HCT116 (cell line): ENCODE data around the gene GRAP. TPM values are rescaled to one million over a fixed set of nuclear protein-coding genes. Genes with fewer than 3 reads are reported as not detected.
"Not testable (repeated sequence)": the region's sequence is repeated elsewhere in the genome, so short reads cannot be mapped to it uniquely, and the experiment has no call there.

Experiments
- ATAC-seq: fragments of 200-7000 bp; cut with Tn5 transposase; 2 replicates; pipeline ENCODE4 v1.9.1; 2020; ENCODE audit warnings: mild to moderate bottlenecking, moderate library complexity
- Bru-seq: library from RNA; stranded (reverse); fragments of 400-500 nt; gene quantifications from one replicate; lab custom pipeline; 2021; lab: Mats Ljungman, UMichigan
- BruChase-seq, 2 experiments: library from RNA; stranded (reverse); fragments of 400-500 nt; gene quantifications; one replicate each; lab custom pipeline; 2021; lab: Mats Ljungman, UMichigan
- BruUV-seq: library from RNA; stranded (reverse); fragments of 400-500 nt; replicated peaks from 2 replicates; lab custom pipeline; 2021; lab: Mats Ljungman, UMichigan
- CTCF ChIA-PET: fragments of 300-600 bp; sonication (Branson Sonifier 250); formaldehyde crosslinking; loops from one replicate; lab custom pipeline; 2021; ENCODE audit warnings: antibody characterized with exemption; lab: Charles Lee
- POLR2A ChIA-PET: fragments of 300-600, 350-600 bp; sonication (Branson Sonifier 250); formaldehyde crosslinking; loops from one replicate; lab custom pipeline; 2021; ENCODE audit warnings: antibody characterized with exemption; lab: Charles Lee
- RAD21 ChIA-PET, 2 experiments: fragments of 300-600 bp; sonication (Branson Sonifier 250); formaldehyde crosslinking; loops; one replicate each; lab custom pipeline; 2023; ENCODE audit warnings: low total read pairs in 2 of 2; ENCODE audit not compliant: uncharacterized antibody in 2 of 2, unreplicated experiment in 2 of 2, low non-redundant PET in 1 of 2; lab: Charles Lee
- DNase-seq: peaks from one replicate; pipeline ENCODE4 v3.0.0-alpha.2; 2010; ENCODE audit warnings: low read depth, low spot score
- H2AFZ ChIP-seq: fragments of 200-600 bp; shearing (Covaris generic), sonication (generic); 2 replicates; pipeline ENCODE4 v1.6.1; 2017; ENCODE audit warnings: low read depth, mixed run types, mixed read lengths, antibody characterized with exemption, low read length; ENCODE audit not compliant: poor library complexity, severe bottlenecking
- H3K27ac ChIP-seq: 2 replicates; pipeline ENCODE4 v1.5.1; 2012; ENCODE audit warnings: low read depth, low read length
- H3K27me3 ChIP-seq: fragments of 200-600 bp; sonication (generic); 2 replicates; pipeline ENCODE4 v1.6.1; 2016; ENCODE audit warnings: mixed run types, low read length, mixed read lengths; ENCODE audit not compliant: insufficient read depth
- H3K36me3 ChIP-seq, 2 experiments: fragments of 200-500 bp in 1 of 2; fragments of 200-600 bp in 1 of 2; sonication (Bioruptor generic) in 1 of 2; sonication (generic) in 1 of 2; 2 replicates each; pipeline versions ENCODE4 v1.5.1 to v1.6.1; 2014 to 2016; ENCODE audit warnings: low read length in 2 of 2, inconsistent platforms in 1 of 2, mixed read lengths in 1 of 2, mixed run types in 1 of 2; ENCODE audit not compliant: insufficient read depth in 2 of 2, control insufficient read depth in 1 of 2
- H3K4me1 ChIP-seq, 2 experiments: fragments of 200-600 bp in 1 of 2; sonication (generic) in 1 of 2; 2 replicates each; pipeline versions ENCODE4 v1.5.1 to v1.6.1; 2012 to 2017; ENCODE audit warnings: low read length in 2 of 2, inconsistent platforms in 1 of 2, mild to moderate bottlenecking in 1 of 2, mixed read lengths in 1 of 2, mixed run types in 1 of 2, moderate library complexity in 1 of 2; ENCODE audit not compliant: insufficient read depth in 2 of 2, control insufficient read depth in 1 of 2
- H3K4me2 ChIP-seq: fragments of 200-600 bp; sonication (generic); 2 replicates; pipeline ENCODE4 v1.6.1; 2017; ENCODE audit warnings: mixed run types, low read length, mixed read lengths
- H3K4me3 ChIP-seq, 2 experiments: fragments of 200-600 bp in 1 of 2; sonication (generic) in 1 of 2; replicated peaks in 1 of 2; 2 replicates each; pipeline ENCODE4 v1.5.1; 2011 to 2016; ENCODE audit warnings: low read length in 2 of 2, control low read depth in 1 of 2, low read depth in 1 of 2, mild to moderate bottlenecking in 1 of 2, mixed read lengths in 1 of 2, mixed run types in 1 of 2
- H3K79me2 ChIP-seq: fragments of 200-600 bp; sonication (generic); 2 replicates; pipeline ENCODE4 v1.6.1; 2017; ENCODE audit warnings: mild to moderate bottlenecking, mixed run types, low read length, moderate library complexity, mixed read lengths; ENCODE audit not compliant: insufficient read depth
- H3K9ac ChIP-seq: fragments of 200-600 bp; sonication (generic); 2 replicates; pipeline ENCODE4 v1.6.1; 2016; ENCODE audit warnings: low read length, mixed read lengths
- H3K9me2 ChIP-seq: fragments of 200-600 bp; sonication (generic), shearing (Covaris generic); 2 replicates; pipeline ENCODE4 v1.6.1; 2017; ENCODE audit warnings: mixed run types, mild to moderate bottlenecking, moderate library complexity; ENCODE audit not compliant: insufficient read depth
- H3K9me3 ChIP-seq, 2 experiments: fragments of 200-500 bp in 1 of 2; fragments of 200-600 bp in 1 of 2; sonication (Bioruptor generic) in 1 of 2; sonication (generic) in 1 of 2; 2 replicates each; pipeline ENCODE4 v1.6.1; 2014 to 2017; ENCODE audit warnings: low read length in 2 of 2, mixed read lengths in 2 of 2, inconsistent platforms in 1 of 2, low read depth in 1 of 2, mild to moderate bottlenecking in 1 of 2, mixed run types in 1 of 2, moderate library complexity in 1 of 2; ENCODE audit not compliant: control insufficient read depth in 1 of 2, insufficient read depth in 1 of 2
- H4K20me1 ChIP-seq: fragments of 200-600 bp; sonication (generic), shearing (Covaris generic); 2 replicates; pipeline ENCODE4 v1.6.1; 2017; ENCODE audit warnings: mixed run types, mild to moderate bottlenecking, moderate library complexity; ENCODE audit not compliant: insufficient read depth
- intact Hi-C: fragments of 100-400 bp; cut with micrococcal nuclease; formaldehyde crosslinking; loops from 2 replicates; pipeline ENCODE4 v1.10.0; 2022
- long read RNA-seq: library from polyadenylated mRNA; unstranded; transcript quantifications from one replicate; pipeline ENCODE4 v2.0.0, GENCODE V29; 2021; ENCODE audit not compliant: unreplicated experiment
- polyA plus RNA-seq: library from polyadenylated mRNA; unstranded; fragments of >200 nt; gene quantifications from 2 replicates; pipeline ENCODE4 v1.2.1, GENCODE V29; 2012; ENCODE audit warnings: missing spikeins
- total RNA-seq: library from RNA; stranded (reverse); gene quantifications from one replicate; pipeline ENCODE4 v1.2.1, GENCODE V29; 2021; ENCODE audit not compliant: unreplicated experiment

The GRAP gene
- total RNA-seq: 0.27 TPM
- 0.02 and 0.10 TPM in 2 replicates for polyA plus RNA-seq
- percentile 11 among the genes with signal in this experiment for Bru-seq, nascent RNA
- percentile 14 among the genes with signal in this experiment for BruChase-seq, experiment 1, labeled RNA remaining after a 6-hour chase
- percentile 11 among the genes with signal in this experiment for BruChase-seq, experiment 2, labeled RNA remaining after a 2-hour chase
- long read RNA-seq: 0 reads

DNA sequence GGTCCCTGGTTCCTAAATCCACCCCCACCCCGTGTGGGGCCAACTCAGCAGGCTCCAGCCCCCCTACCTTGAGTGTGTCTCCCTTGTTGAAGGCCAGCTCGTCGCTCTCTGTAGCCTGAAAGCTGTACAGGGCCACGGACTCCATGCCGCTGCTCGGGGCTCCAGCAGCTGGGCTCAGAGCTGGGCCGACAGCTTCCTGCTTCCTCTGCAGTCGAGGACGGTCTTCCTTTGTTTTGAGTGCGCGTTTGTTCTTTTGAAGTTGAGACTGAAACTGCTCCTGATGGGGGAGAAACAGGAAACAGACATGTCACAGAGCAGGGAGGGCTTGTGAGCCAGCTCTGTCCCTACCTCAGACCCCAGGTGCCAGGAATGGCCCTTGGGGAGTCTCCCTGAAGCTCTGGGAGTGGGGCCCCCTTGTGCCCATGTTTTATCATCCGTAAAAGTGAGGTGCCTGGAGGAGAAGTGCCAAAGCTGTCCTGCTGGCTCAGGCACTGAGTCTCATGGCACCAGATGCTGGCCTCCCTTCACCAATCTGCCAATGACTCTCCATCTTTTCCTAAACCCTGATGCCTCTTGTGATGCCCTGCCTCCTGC is at the start of gene GRAP:
Gene GRAP, minus strand, starts transcription at position 176 of the 594 bp plus-strand sequence. Its CDS starts 31 bp downstream, at position 145.
- H3K27me3 ChIP-seq, RAD21 ChIA-PET, H3K9me3 ChIP-seq, ATAC-seq, H3K4me3 ChIP-seq, H4K20me1 ChIP-seq, CTCF ChIA-PET, DNase-seq, H3K4me1 ChIP-seq, intact Hi-C loops, H3K9ac ChIP-seq, H3K27ac ChIP-seq, H3K4me2 ChIP-seq, BruUV-seq, POLR2A ChIA-PET, H3K79me2 ChIP-seq, H2AFZ ChIP-seq, H3K36me3 ChIP-seq, H3K9me2 ChIP-seq: not testable (repeated sequence)

GRCh38 chr17:19093684-19094438 is 47.1 kb upstream of the GRAP start:
- H3K36me3 ChIP-seq, DNase-seq, H2AFZ ChIP-seq, H3K9ac ChIP-seq, H3K4me1 ChIP-seq, RAD21 ChIA-PET, H3K9me3 ChIP-seq, BruUV-seq, H3K4me3 ChIP-seq, H3K27me3 ChIP-seq, H3K27ac ChIP-seq, POLR2A ChIA-PET, H3K79me2 ChIP-seq, ATAC-seq, H3K9me2 ChIP-seq, CTCF ChIA-PET, H3K4me2 ChIP-seq, intact Hi-C loops, H4K20me1 ChIP-seq: not testable (repeated sequence)

DNA sequence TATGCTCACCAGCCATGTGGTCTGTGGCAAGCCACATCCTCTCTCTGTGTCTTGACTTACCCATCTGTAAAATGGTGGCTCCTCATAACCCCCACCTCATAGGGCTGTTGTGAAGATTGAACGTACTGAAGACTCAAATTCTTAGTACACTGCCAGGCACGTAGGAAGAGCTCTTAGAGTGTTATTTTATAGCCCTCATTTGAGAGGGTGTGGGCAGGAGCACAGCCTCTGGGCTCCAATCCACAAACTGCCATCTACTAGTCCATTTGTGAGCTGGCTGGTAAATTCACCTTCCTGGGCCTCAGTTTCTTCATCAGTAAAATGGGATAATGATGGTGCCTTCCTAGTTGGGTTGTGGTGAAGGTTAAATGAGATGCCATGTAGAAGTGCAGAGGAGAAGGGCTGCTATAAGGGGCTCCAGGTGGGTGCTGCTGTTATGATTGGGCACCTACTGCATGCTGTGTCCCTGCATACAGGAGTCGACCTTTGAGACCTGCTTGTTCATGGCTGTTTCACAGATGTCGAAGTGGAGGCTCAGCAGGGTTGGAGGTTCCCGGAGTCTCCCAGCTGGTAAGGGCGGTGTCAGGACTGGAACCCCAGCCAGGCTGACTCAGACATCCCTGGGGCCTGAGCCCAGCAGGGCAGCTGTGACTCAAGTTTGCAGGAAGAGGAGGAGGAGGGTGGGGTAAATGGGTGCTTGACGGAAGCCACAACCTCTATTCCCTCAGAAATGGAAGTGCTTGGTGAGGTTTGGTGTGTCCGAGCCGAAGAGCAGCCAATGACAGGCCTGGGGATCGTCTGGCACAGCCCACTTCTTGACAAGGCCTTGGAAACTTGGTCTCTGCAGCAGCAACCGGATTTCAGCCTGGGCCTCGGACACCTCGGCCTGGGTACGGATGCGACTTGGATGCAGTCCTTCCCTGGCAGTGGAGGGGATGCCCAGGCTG is 46.3 kb upstream of the GRAP start:
- H2AFZ ChIP-seq, H3K4me1 ChIP-seq, POLR2A ChIA-PET, H4K20me1 ChIP-seq, H3K27me3 ChIP-seq, DNase-seq, intact Hi-C loops, H3K4me2 ChIP-seq, BruUV-seq, H3K36me3 ChIP-seq, H3K4me3 ChIP-seq, H3K9ac ChIP-seq, H3K79me2 ChIP-seq, RAD21 ChIA-PET, H3K27ac ChIP-seq, H3K9me2 ChIP-seq, CTCF ChIA-PET, H3K9me3 ChIP-seq: not testable (repeated sequence)
- peak; percentile 55 for ATAC-seq
